Calu3 (cell line): Measurements from ENCODE around the gene MLLT6. TPM values are rescaled to one million over a fixed set of nuclear protein-coding genes. Genes with fewer than 3 reads are reported as not detected.
A peak's percentile ranks its signal among the peaks of the same experiment; 100 is the strongest.

Source experiments
- BruUV-seq: library from RNA; stranded (reverse); fragments of 400-500 nt; replicated peaks from 2 replicates; lab custom pipeline; 2021; lab: Mats Ljungman, UMichigan
- CTCF ChIA-PET: fragments of 300-600 bp; sonication (Branson Sonifier 250); formaldehyde crosslinking; loops from one replicate; lab custom pipeline; 2022; ENCODE audit warnings: antibody characterized with exemption; lab: Charles Lee
- DNase-seq: peaks from one replicate; pipeline ENCODE4 v3.0.0; 2022
- H3K27ac Mint-ChIP-seq: one replicate; pipeline ENCODE4 v1.8.0; 2022; ENCODE audit warnings: mixed read lengths; ENCODE audit not compliant: unreplicated experiment
- H3K27me3 Mint-ChIP-seq: one replicate; pipeline ENCODE4 v1.8.0; 2022; ENCODE audit warnings: mixed read lengths; ENCODE audit not compliant: unreplicated experiment
- H3K36me3 Mint-ChIP-seq: one replicate; pipeline ENCODE4 v1.8.0; 2022; ENCODE audit warnings: mild to moderate bottlenecking, moderate library complexity, mixed read lengths; ENCODE audit not compliant: insufficient read depth, unreplicated experiment
- H3K4me1 Mint-ChIP-seq: one replicate; pipeline ENCODE4 v1.8.0; 2022; ENCODE audit warnings: mild to moderate bottlenecking, low read depth, mixed read lengths; ENCODE audit not compliant: unreplicated experiment
- H3K4me3 Mint-ChIP-seq: one replicate; pipeline ENCODE4 v1.8.0; 2022; ENCODE audit warnings: mild to moderate bottlenecking, low read depth, moderate library complexity, mixed read lengths; ENCODE audit not compliant: unreplicated experiment
- H3K9me3 Mint-ChIP-seq: one replicate; pipeline ENCODE4 v1.8.0; 2022; ENCODE audit warnings: low read depth, mixed read lengths; ENCODE audit not compliant: unreplicated experiment
- intact Hi-C: fragments of 100-400 bp; cut with micrococcal nuclease; formaldehyde crosslinking; loops from one replicate; pipeline ENCODE4 v1.10.0; 2022; ENCODE audit not compliant: unreplicated experiment
- total RNA-seq: library from RNA; stranded (reverse); gene quantifications from 2 replicates; pipeline ENCODE4 v1.2.3, GENCODE V29; 2022
- TF ChIP-seq, protein P1 (sequence below): fragments of 200-600 bp; IDR thresholded peaks from one replicate; pipeline ENCODE4 v1.8.0; 2022; ENCODE audit warnings: antibody characterized with exemption; ENCODE audit not compliant: unreplicated experiment

The MLLT6 gene
- total RNA-seq, 1 experiment from 2014 or later = 463 TPM

DNA sequence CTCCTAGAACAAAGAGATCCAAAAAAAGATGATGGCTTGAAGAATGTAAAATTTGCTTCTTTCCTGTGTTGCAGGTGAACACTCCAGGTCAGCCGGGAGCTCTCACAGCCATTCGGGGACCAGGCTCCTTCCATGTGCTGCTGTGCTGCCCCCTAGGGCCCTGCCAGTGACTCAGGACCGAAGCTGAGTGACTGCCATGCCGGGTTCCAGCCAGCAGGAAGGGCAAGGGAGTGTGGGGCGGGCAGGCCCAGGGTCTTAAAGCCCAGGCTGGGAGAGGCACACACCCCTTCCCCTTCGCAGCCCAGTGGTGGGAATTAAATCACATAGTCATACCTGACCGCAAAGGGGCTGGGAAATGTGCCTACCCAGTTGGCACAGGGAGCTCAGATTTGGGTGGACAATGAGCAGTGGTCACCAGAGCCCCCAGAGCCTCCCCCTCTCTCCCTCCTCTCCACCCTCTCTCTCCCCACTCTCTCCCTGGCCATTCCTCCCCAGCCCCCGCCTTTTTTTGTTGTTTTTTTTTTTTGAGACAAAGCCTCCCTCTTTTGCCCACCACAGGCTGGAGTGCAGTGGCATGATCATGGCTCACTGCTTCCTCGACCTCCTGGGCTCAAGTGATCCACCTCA is 41.8 kb upstream of the MLLT6 start:
- Mint-ChIP-seq H3K9me3 (no peaks in the 10 kb centered on the region), H3K27ac (no peak overlapping the region), H3K4me3 (no peak overlapping the region), H3K36me3 (no peaks in the 10 kb centered on the region), H3K4me1 (peaks cover 24% of the 10 kb centered on the region), H3K27me3 (peaks cover 38% of the 10 kb centered on the region)
- CTCF ChIA-PET = interaction anchor here (0.5 to 10.9 kb wide), 58 partner anchors 11 to 1292 kb away, joined by 3 to 496 read pairs (median 5); partner anchors contain the start of genes MLLT6 and SRCIN1
- BruUV-seq = no TSS peak
- peak; percentile 99 for DNase-seq
- intact Hi-C loops = loop anchor here (1.0 to 2.0 kb wide), 5 partner anchors 56 to 240 kb away; no protein-coding TSS in a partner anchor
- TF ChIP-seq, protein P1, sequence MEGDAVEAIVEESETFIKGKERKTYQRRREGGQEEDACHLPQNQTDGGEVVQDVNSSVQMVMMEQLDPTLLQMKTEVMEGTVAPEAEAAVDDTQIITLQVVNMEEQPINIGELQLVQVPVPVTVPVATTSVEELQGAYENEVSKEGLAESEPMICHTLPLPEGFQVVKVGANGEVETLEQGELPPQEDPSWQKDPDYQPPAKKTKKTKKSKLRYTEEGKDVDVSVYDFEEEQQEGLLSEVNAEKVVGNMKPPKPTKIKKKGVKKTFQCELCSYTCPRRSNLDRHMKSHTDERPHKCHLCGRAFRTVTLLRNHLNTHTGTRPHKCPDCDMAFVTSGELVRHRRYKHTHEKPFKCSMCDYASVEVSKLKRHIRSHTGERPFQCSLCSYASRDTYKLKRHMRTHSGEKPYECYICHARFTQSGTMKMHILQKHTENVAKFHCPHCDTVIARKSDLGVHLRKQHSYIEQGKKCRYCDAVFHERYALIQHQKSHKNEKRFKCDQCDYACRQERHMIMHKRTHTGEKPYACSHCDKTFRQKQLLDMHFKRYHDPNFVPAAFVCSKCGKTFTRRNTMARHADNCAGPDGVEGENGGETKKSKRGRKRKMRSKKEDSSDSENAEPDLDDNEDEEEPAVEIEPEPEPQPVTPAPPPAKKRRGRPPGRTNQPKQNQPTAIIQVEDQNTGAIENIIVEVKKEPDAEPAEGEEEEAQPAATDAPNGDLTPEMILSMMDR = peak; percentile 100

DNA sequence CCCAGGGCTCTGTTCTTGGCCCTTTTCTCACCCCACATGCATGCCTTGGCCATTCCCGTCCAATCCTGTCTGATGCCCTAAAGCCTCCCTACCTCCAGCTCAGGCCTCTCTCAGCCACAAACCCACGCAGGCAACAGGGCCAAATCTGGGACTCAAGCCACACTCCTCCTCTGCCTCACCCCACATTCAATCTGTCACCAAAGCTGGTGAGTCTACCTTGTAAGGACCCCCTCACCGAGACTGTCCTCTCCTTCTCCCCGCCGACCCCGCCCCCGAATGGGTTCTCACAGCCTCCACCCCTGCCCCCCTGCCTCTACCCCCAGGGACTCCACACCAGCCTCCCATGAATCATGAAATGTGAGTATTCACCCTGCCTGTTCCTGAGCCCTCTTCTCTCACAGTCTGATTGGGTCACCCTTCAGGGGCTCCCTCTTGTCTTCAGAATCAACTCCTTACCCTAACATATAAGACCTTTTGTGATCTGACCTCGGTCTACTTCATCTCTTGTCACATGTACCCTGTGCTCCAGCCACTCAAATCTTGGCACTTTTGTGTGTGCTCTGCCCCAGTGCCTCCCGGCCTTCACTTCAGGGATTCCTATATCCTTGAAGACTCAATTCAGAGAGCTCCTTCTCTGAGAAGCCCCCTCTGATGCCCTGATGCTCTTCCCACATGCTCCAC is 41.0 kb upstream of the MLLT6 start:
- Mint-ChIP-seq H3K27ac (no peak overlapping the region), H3K9me3 (no peaks in the 10 kb centered on the region), H3K4me1 (peaks cover 16% of the 10 kb centered on the region), H3K36me3 (no peaks in the 10 kb centered on the region), H3K4me3 (no peak overlapping the region), H3K27me3 (peaks cover 38% of the 10 kb centered on the region)
- TF ChIP-seq, protein P1 = no peak
- CTCF ChIA-PET = interaction anchor here (0.5 to 10.9 kb wide), 27 partner anchors 10 to 1799 kb away, joined by 3 to 496 read pairs (median 7); partner anchors contain the start of genes MLLT6 and SRCIN1
- BruUV-seq = no TSS peak
- no peak for DNase-seq
- intact Hi-C loops = loop anchor here (1.0 to 2.0 kb wide), 5 partner anchors 57 to 241 kb away; no protein-coding TSS in a partner anchor

DNA sequence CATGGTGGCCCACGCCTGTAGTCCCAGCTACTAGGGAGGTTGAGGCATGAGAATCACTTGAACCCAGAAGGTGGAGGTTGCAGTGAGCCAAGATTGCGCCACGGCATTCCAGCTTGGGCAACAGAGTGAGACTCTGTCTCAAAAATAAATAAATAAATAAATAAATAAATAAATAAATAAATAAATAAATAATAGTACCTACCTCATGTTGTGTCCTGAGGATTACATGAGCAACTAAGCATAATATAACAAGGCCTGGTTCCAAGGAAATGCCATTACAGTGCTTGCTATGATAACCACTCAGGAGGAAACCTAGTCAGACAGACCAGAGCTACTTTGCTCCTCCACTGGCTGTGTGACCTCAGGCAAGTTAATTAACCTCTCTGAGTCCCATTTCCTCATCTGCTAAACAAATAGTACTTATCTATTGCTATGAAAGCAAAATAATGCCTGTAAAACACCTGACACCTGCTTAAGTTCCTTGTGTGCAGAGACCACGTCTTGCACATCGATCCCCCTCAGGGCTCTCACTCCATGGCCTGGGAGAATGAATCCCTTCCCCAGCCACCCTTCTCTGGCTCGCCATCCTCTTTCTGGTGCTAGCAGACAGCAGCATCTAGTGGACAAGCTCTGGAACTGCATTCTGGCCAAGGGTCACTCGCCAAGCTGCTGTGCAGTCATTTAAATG is 37.8 kb upstream of the MLLT6 start:
- no peak overlapping the region for H3K27ac Mint-ChIP-seq
- TF ChIP-seq, protein P1 = peak; percentile 100
- no peaks in the 10 kb centered on the region for H3K36me3 Mint-ChIP-seq
- peaks cover 69% of the 10 kb centered on the region for H3K27me3 Mint-ChIP-seq
- peaks cover 15% of the 10 kb centered on the region for H3K4me1 Mint-ChIP-seq
- peak; percentile 96 for DNase-seq
- intact Hi-C loops = loop anchor here (1.0 to 5.0 kb wide), 2 partner anchors 175 to 225 kb away; no protein-coding TSS in a partner anchor
- CTCF ChIA-PET = interaction anchor here (0.6 to 10.9 kb wide), 33 partner anchors 9 to 349 kb away, joined by 3 to 496 read pairs (median 6); partner anchors contain the start of genes ARHGAP23, SOCS7 and SRCIN1
- no peaks in the 10 kb centered on the region for H3K9me3 Mint-ChIP-seq
- BruUV-seq = no TSS peak
- no peak overlapping the region for H3K4me3 Mint-ChIP-seq

DNA sequence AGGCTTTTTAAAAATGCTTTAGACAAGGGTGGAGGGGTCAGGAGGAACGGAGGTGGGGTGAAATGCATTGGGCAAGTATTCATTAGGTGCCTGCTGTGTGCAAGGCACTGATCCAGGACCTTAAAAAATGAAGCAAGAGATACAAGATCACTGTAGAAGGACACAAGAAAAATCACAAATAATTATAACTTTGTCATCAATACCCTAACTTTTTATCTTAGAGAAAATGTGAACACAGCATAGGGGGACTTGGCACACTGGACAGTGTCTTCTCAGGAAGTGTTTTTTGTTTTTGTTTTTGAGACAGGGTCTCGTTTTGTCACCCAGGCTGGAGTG is 37.3 kb upstream of the MLLT6 start:
- H3K4me3 Mint-ChIP-seq = no peak overlapping the region
- DNase-seq = no peak
- intact Hi-C loops = loop anchor here (1.0 to 5.0 kb wide), 2 partner anchors 175 to 225 kb away; no protein-coding TSS in a partner anchor
- peaks cover 5% of the 10 kb centered on the region for H3K36me3 Mint-ChIP-seq
- no peak overlapping the region for H3K27ac Mint-ChIP-seq
- peaks cover 15% of the 10 kb centered on the region for H3K4me1 Mint-ChIP-seq
- TF ChIP-seq, protein P1 = no peak
- peaks cover 74% of the 10 kb centered on the region for H3K27me3 Mint-ChIP-seq
- no peaks in the 10 kb centered on the region for H3K9me3 Mint-ChIP-seq
- BruUV-seq = no TSS peak
- CTCF ChIA-PET = interaction anchor here (0.6 to 10.9 kb wide), 32 partner anchors 9 to 349 kb away, joined by 3 to 496 read pairs (median 6); partner anchors contain the start of genes ARHGAP23, SOCS7 and SRCIN1
